Fibroblast of lung (primary cell): ENCODE data around the gene COL9A1. TPM values are rescaled to one million over a fixed set of nuclear protein-coding genes. Genes with fewer than 3 reads are reported as not detected.

Experiments used
- DNase-seq, 2 donors: peaks; one replicate each; pipeline versions ENCODE4 v3.0.0 to v3.0.0-alpha.2; 2010; ENCODE audit warnings: low read depth in 2 of 2
- H2AFZ ChIP-seq: 2 replicates; pipeline ENCODE4 v1.5.1; 2012; ENCODE audit warnings: low read length, control low read depth, inconsistent platforms
- H3K27ac ChIP-seq: 2 replicates; pipeline ENCODE4 v1.5.1; 2011; ENCODE audit warnings: low read length, control low read depth; ENCODE audit not compliant: insufficient read depth
- H3K27me3 ChIP-seq: 2 replicates; pipeline ENCODE4 v1.5.1; 2011; ENCODE audit warnings: mild to moderate bottlenecking, low read length; ENCODE audit not compliant: control insufficient read depth, insufficient read depth
- H3K36me3 ChIP-seq: 2 replicates; pipeline ENCODE4 v1.5.1; 2011; ENCODE audit warnings: low read length; ENCODE audit not compliant: control insufficient read depth, insufficient read depth
- H3K4me1 ChIP-seq: 2 replicates; pipeline ENCODE4 v1.5.1; 2011; ENCODE audit warnings: low read length; ENCODE audit not compliant: control insufficient read depth, insufficient read depth; ENCODE audit errors: extremely low read depth
- H3K4me2 ChIP-seq: 2 replicates; pipeline ENCODE4 v1.5.1; 2011; ENCODE audit warnings: low read length, control low read depth; ENCODE audit not compliant: insufficient read depth; ENCODE audit errors: extremely low read depth
- H3K4me3 ChIP-seq, 4 experiments: fragments of 200-600 bp in 1 of 4; sonication (generic) in 1 of 4; replicated peaks in 1 of 4; 2 replicates each; pipeline ENCODE4 v1.5.1; 2011 to 2016; ENCODE audit warnings: low read length in 4 of 4, low read depth in 3 of 4, mild to moderate bottlenecking in 3 of 4, control low read depth in 2 of 4, inconsistent platforms in 1 of 4, mixed read lengths in 1 of 4; ENCODE audit not compliant: insufficient read depth in 1 of 4; ENCODE audit errors: control extremely low read depth in 1 of 4
- H3K79me2 ChIP-seq: 2 replicates; pipeline ENCODE4 v1.5.1; 2012; ENCODE audit warnings: mild to moderate bottlenecking, low read length, inconsistent platforms; ENCODE audit not compliant: control insufficient read depth, insufficient read depth
- H3K9ac ChIP-seq: 2 replicates; pipeline ENCODE4 v1.5.1; 2011; ENCODE audit warnings: mild to moderate bottlenecking, low read length, control low read depth; ENCODE audit not compliant: insufficient read depth
- H3K9me3 ChIP-seq: 2 replicates; pipeline ENCODE4 v1.5.1; 2012; ENCODE audit warnings: low read depth, low read length; ENCODE audit not compliant: control insufficient read depth, insufficient read depth
- H4K20me1 ChIP-seq: 2 replicates; pipeline ENCODE4 v1.5.1; 2011; ENCODE audit warnings: low read length; ENCODE audit not compliant: control insufficient read depth, insufficient read depth; ENCODE audit errors: extremely low read depth
- CTCF ChIP-seq, 2 donors: IDR thresholded peaks in 1 of 2; conservative IDR thresholded peaks in 1 of 2; 1 replicate in 1 of 2; 2 replicates in 1 of 2; pipeline ENCODE4 v1.5.1; 2011 to 2012; ENCODE audit warnings: low read length in 2 of 2, control low read depth in 1 of 2, inconsistent platforms in 1 of 2, low read depth in 1 of 2, mild to moderate bottlenecking in 1 of 2
- EZH2 ChIP-seq: IDR thresholded peaks from 2 replicates; pipeline ENCODE4 v1.5.1; 2012; ENCODE audit warnings: low read length, control low read depth, mild to moderate bottlenecking; ENCODE audit errors: missing control alignments
- polyA plus RNA-seq, 2 donors: library from polyadenylated mRNA; depleted of rRNA in 1 of 2; stranded (reverse) in 1 of 2; unstranded in 1 of 2; fragments of >200 nt; gene quantifications; 2 replicates each; pipeline ENCODE4 v1.2.1, GENCODE V29; 2011 to 2012; ENCODE audit warnings: missing spikeins in 1 of 2
- total RNA-seq: library from RNA; depleted of rRNA; stranded (reverse); fragments of >200 nt; gene quantifications from 2 replicates; pipeline ENCODE4 v1.2.1, GENCODE V29; 2014

The COL9A1 gene
- total and polyA plus RNA-seq, 2 donors (not counting 1 experiment from before 2014, with no cell fraction given) = not detected

GRCh38 chr6:70337743-70338105 lies 34.8 kb upstream of the COL9A1 start:
- no peak overlapping the region for H3K4me3 ChIP-seq
- no peak overlapping the region for H2AFZ ChIP-seq
- DNase-seq = no peak
- H3K9me3 ChIP-seq = no peaks in the 10 kb centered on the region
- H3K36me3 ChIP-seq = no peaks in the 10 kb centered on the region
- H3K4me2 ChIP-seq = no peak overlapping the region
- no peak overlapping the region for H3K9ac ChIP-seq
- no peaks in the 10 kb centered on the region for H4K20me1 ChIP-seq
- H3K4me1 ChIP-seq = no peaks in the 10 kb centered on the region
- no peak overlapping the region for H3K27ac ChIP-seq
- no peaks in the 10 kb centered on the region for H3K79me2 ChIP-seq
- H3K27me3 ChIP-seq = no peaks in the 10 kb centered on the region
- TF ChIP-seq EZH2 = no peak
- TF ChIP-seq CTCF (conservative IDR thresholded peaks at IDR 0.05 in 1 of 2, IDR thresholded peaks at IDR 0.05 in 1 of 2; ENCODE audit: low read depth in 1 of 2, low read length in 2 of 2) = no peak

- TF ChIP-seq CTCF (conservative IDR thresholded peaks at IDR 0.05 in 1 of 2, IDR thresholded peaks at IDR 0.05 in 1 of 2; ENCODE audit: low read depth in 1 of 2, low read length in 2 of 2) = no peak
- no peak for TF ChIP-seq EZH2
- no peak overlapping the region for H2AFZ ChIP-seq
- H4K20me1 ChIP-seq = no peaks in the 10 kb centered on the region
- H3K4me3 ChIP-seq = no peak overlapping the region
- H3K27ac ChIP-seq = no peak overlapping the region
- no peaks in the 10 kb centered on the region for H3K4me1 ChIP-seq
- no peak overlapping the region for H3K4me2 ChIP-seq
- H3K9me3 ChIP-seq = no peaks in the 10 kb centered on the region
- H3K27me3 ChIP-seq = no peaks in the 10 kb centered on the region
- no peak for DNase-seq
- no peak overlapping the region for H3K9ac ChIP-seq
- H3K36me3 ChIP-seq = no peaks in the 10 kb centered on the region
- no peaks in the 10 kb centered on the region for H3K79me2 ChIP-seq
These were observed 34.3 kb upstream of the COL9A1 start for GRCh38 chr6:70336996-70337742.

GRCh38 chr6:70327036-70327435 lies 24.2 kb upstream of the COL9A1 start:
- no peaks in the 10 kb centered on the region for H3K9me3 ChIP-seq
- H3K27ac ChIP-seq = no peak overlapping the region
- H3K4me2 ChIP-seq = no peak overlapping the region
- H3K4me1 ChIP-seq = no peaks in the 10 kb centered on the region
- no peaks in the 10 kb centered on the region for H3K27me3 ChIP-seq
- H3K9ac ChIP-seq = no peak overlapping the region
- no peak for DNase-seq
- no peaks in the 10 kb centered on the region for H4K20me1 ChIP-seq
- H3K4me3 ChIP-seq = no peak overlapping the region
- no peaks in the 10 kb centered on the region for H3K79me2 ChIP-seq
- H3K36me3 ChIP-seq = no peaks in the 10 kb centered on the region
- no peak overlapping the region for H2AFZ ChIP-seq
- TF ChIP-seq CTCF (conservative IDR thresholded peaks at IDR 0.05 in 1 of 2, IDR thresholded peaks at IDR 0.05 in 1 of 2; ENCODE audit: low read depth in 1 of 2, low read length in 2 of 2) = no peak
